ENCODE measurements around the gene TEX50.
"Not testable (repeated sequence)": the region's sequence is repeated elsewhere in the genome, so short reads cannot be mapped to it uniquely, and the experiment has no call there.

Gene TEX50

GRCh38 chr1:173635116-173635515 is at the start of gene TEX50:
TSS of gene TEX50 (plus strand) at chr1:173635338. CDS start at chr1:173635522, 184 bp downstream.
- Histone ChIP-seq H3K4me1 (ENCODE audit: insufficient read depth, low read length, poor library complexity, severe bottlenecking) (no peaks in the 10 kb centered on the region), H3K9me2 (replicated peaks; ENCODE audit: low read depth, low read length) (no peaks in the 10 kb centered on the region), H3K9ac (ENCODE audit: low read depth, low read length, poor library complexity, severe bottlenecking) (no peak within 1 kb of the TSS), H2AFZ (ENCODE audit: low read length) (no peak within 1 kb of the TSS), H3K4me3 (ENCODE audit: low read length, poor library complexity, severe bottlenecking) (no peak within 1 kb of the TSS), H3K27me3 (ENCODE audit: insufficient read depth, low read length, poor library complexity, severe bottlenecking) (no peaks in the 10 kb centered on the region), H3K36me3 (ENCODE audit: insufficient read depth, low read length) (no peaks in the 10 kb centered on the region), H4K20me1 (ENCODE audit: insufficient read depth, low read length, poor library complexity, severe bottlenecking) (no peaks in the 10 kb centered on the region), H3K79me2 (ENCODE audit: insufficient read depth, low read length) (no peaks in the 10 kb centered on the region), H3F3A (ENCODE audit: low read depth) (no peaks in the 10 kb centered on the region), H3K9me3 (ENCODE audit: insufficient read depth, low read depth, low read length) (no peaks in the 10 kb centered on the region), H3K4me2 (ENCODE audit: low read depth, low read length, poor library complexity, severe bottlenecking) (no peak within 1 kb of the TSS)
- TF ChIP-seq CTCF (conservative IDR thresholded peaks at IDR 0.05; ENCODE audit: low read length) (no peak), EZH2phosphoT487 (IDR thresholded peaks at IDR 0.05; ENCODE audit: borderline replicate concordance) (no peak)

- no peaks in the 10 kb centered on the region for H3K79me2 ChIP-seq (ENCODE audit: insufficient read depth, low read length)
Observed at GRCh38 chr1:173590557-173590956, 44.6 kb upstream of the TEX50 start.

GRCh38 chr1:173591138-173591537 is 44.0 kb upstream of the TEX50 start:
- H3K4me3 ChIP-seq (ENCODE audit: low read length, poor library complexity, severe bottlenecking); H3K27me3 ChIP-seq (ENCODE audit: insufficient read depth, low read length, poor library complexity, severe bottlenecking); H3K79me2 ChIP-seq (ENCODE audit: insufficient read depth, low read length); H4K20me1 ChIP-seq (ENCODE audit: insufficient read depth, low read length, poor library complexity, severe bottlenecking); H3K9me3 ChIP-seq (ENCODE audit: insufficient read depth, low read depth, low read length); H3K9ac ChIP-seq (ENCODE audit: low read depth, low read length, poor library complexity, severe bottlenecking); H3K36me3 ChIP-seq (ENCODE audit: insufficient read depth, low read length); H2AFZ ChIP-seq (ENCODE audit: low read length); H3F3A ChIP-seq (ENCODE audit: low read depth); H3K9me2 ChIP-seq (replicated peaks; ENCODE audit: low read depth, low read length); H3K4me1 ChIP-seq (ENCODE audit: insufficient read depth, low read length, poor library complexity, severe bottlenecking); H3K4me2 ChIP-seq (ENCODE audit: low read depth, low read length, poor library complexity, severe bottlenecking): not testable (repeated sequence)

More at GRCh38 chr1:173590557-173590956, 44.6 kb upstream of the TEX50 start:
- Histone ChIP-seq H3K4me3 (ENCODE audit: low read length, poor library complexity, severe bottlenecking) (no peak overlapping the region), H3K9me2 (replicated peaks; ENCODE audit: low read depth, low read length) (no peaks in the 10 kb centered on the region), H3K27me3 (ENCODE audit: insufficient read depth, low read length, poor library complexity, severe bottlenecking) (no peaks in the 10 kb centered on the region), H3K9me3 (ENCODE audit: insufficient read depth, low read depth, low read length) (no peaks in the 10 kb centered on the region), H3K9ac (ENCODE audit: low read depth, low read length, poor library complexity, severe bottlenecking) (no peak overlapping the region), H3F3A (ENCODE audit: low read depth) (no peaks in the 10 kb centered on the region), H3K4me2 (ENCODE audit: low read depth, low read length, poor library complexity, severe bottlenecking) (no peak overlapping the region), H4K20me1 (ENCODE audit: insufficient read depth, low read length, poor library complexity, severe bottlenecking) (no peaks in the 10 kb centered on the region), H2AFZ (ENCODE audit: low read length) (no peak overlapping the region), H3K36me3 (ENCODE audit: insufficient read depth, low read length) (no peaks in the 10 kb centered on the region), H3K4me1 (ENCODE audit: insufficient read depth, low read length, poor library complexity, severe bottlenecking) (no peaks in the 10 kb centered on the region)
- TF ChIP-seq EZH2phosphoT487 (IDR thresholded peaks at IDR 0.05; ENCODE audit: borderline replicate concordance) (no peak), CTCF (conservative IDR thresholded peaks at IDR 0.05; ENCODE audit: low read length) (no peak)

- Histone ChIP-seq H3K4me3 (ENCODE audit: low read length, poor library complexity, severe bottlenecking) (no peak overlapping the region), H4K20me1 (ENCODE audit: insufficient read depth, low read length, poor library complexity, severe bottlenecking) (no peaks in the 10 kb centered on the region), H3K9ac (ENCODE audit: low read depth, low read length, poor library complexity, severe bottlenecking) (no peak overlapping the region), H3K79me2 (ENCODE audit: insufficient read depth, low read length) (no peaks in the 10 kb centered on the region), H3K36me3 (ENCODE audit: insufficient read depth, low read length) (no peaks in the 10 kb centered on the region), H3K27me3 (ENCODE audit: insufficient read depth, low read length, poor library complexity, severe bottlenecking) (no peaks in the 10 kb centered on the region), H3F3A (ENCODE audit: low read depth) (no peaks in the 10 kb centered on the region), H3K4me1 (ENCODE audit: insufficient read depth, low read length, poor library complexity, severe bottlenecking) (no peaks in the 10 kb centered on the region), H3K9me3 (ENCODE audit: insufficient read depth, low read depth, low read length) (no peaks in the 10 kb centered on the region; the same call in 1 of the 2 replicates), H3K4me2 (ENCODE audit: low read depth, low read length, poor library complexity, severe bottlenecking) (no peak overlapping the region), H2AFZ (ENCODE audit: low read length) (no peak overlapping the region), H3K9me2 (replicated peaks; ENCODE audit: low read depth, low read length) (no peaks in the 10 kb centered on the region)
- no peak for TF ChIP-seq CTCF (conservative IDR thresholded peaks at IDR 0.05; ENCODE audit: low read length)
- TF ChIP-seq EZH2phosphoT487 (IDR thresholded peaks at IDR 0.05; ENCODE audit: borderline replicate concordance), result no peak
Observed at GRCh38 chr1:173596097-173596825, 38.9 kb upstream of the TEX50 start.
